ENCODE measurements around the gene DUS1L.

Gene DUS1L

GRCh38 chr17:82100502-82101298 is 35.1 kb upstream of the DUS1L start:
- DNase-seq: no peak

GRCh38 chr17:82098939-82099763 is 33.5 kb upstream of the DUS1L start:
- DNase-seq: no peak

- DNase-seq: peak; percentile 52
These were observed 32.8 kb upstream of the DUS1L start, which contains the start of gene FASN for GRCh38 chr17:82098169-82098938. TSS of gene FASN (minus strand) at chr17:82098236. CDS start at chr17:82096445, 1,791 bp downstream.

GRCh38 chr17:82097919-82098168 is 32.2 kb upstream of the DUS1L start:
- DNase-seq: no peak

- DNase-seq: no peak
These were observed 31.7 kb upstream of the DUS1L start for GRCh38 chr17:82097184-82097918.

- no peak for DNase-seq
These were observed 31.1 kb upstream of the DUS1L start for GRCh38 chr17:82096709-82097183.

- no peak for DNase-seq
These were observed 30.4 kb upstream of the DUS1L start for GRCh38 chr17:82095777-82096708.

GRCh38 chr17:82094931-82095776 is 29.6 kb upstream of the DUS1L start:
- DNase-seq: no peak

- no peak for DNase-seq
These were observed 27.6 kb upstream of the DUS1L start for GRCh38 chr17:82092995-82093751.

- DNase-seq: no peak
These were observed 27.0 kb upstream of the DUS1L start for GRCh38 chr17:82092628-82092994.

- no peak for DNase-seq
These were observed 26.5 kb upstream of the DUS1L start for GRCh38 chr17:82092094-82092586.

- DNase-seq: no peak
These were observed 25.9 kb upstream of the DUS1L start for GRCh38 chr17:82091264-82092066.

GRCh38 chr17:82090549-82091263 is 25.1 kb upstream of the DUS1L start:
- DNase-seq: no peak

- no peak for DNase-seq
These were observed 24.3 kb upstream of the DUS1L start for GRCh38 chr17:82089723-82090548.

GRCh38 chr17:82088838-82089722 is 23.5 kb upstream of the DUS1L start:
- no peak for DNase-seq

Data from DMS79 (cell line).